Fibroblast of lung (primary cell): ENCODE measurements around the gene KIF26B. TPM values are rescaled to one million over a fixed set of nuclear protein-coding genes. Genes with fewer than 3 reads are reported as not detected.

ENCODE experiments used
- DNase-seq, 2 donors: peaks; one replicate each; pipeline versions ENCODE4 v3.0.0 to v3.0.0-alpha.2; 2010; ENCODE audit warnings: low read depth in 2 of 2
- H2AFZ ChIP-seq: 2 replicates; pipeline ENCODE4 v1.5.1; 2012; ENCODE audit warnings: low read length, control low read depth, inconsistent platforms
- H3K27ac ChIP-seq: 2 replicates; pipeline ENCODE4 v1.5.1; 2011; ENCODE audit warnings: low read length, control low read depth; ENCODE audit not compliant: insufficient read depth
- H3K27me3 ChIP-seq: 2 replicates; pipeline ENCODE4 v1.5.1; 2011; ENCODE audit warnings: mild to moderate bottlenecking, low read length; ENCODE audit not compliant: control insufficient read depth, insufficient read depth
- H3K36me3 ChIP-seq: 2 replicates; pipeline ENCODE4 v1.5.1; 2011; ENCODE audit warnings: low read length; ENCODE audit not compliant: control insufficient read depth, insufficient read depth
- H3K4me1 ChIP-seq: 2 replicates; pipeline ENCODE4 v1.5.1; 2011; ENCODE audit warnings: low read length; ENCODE audit not compliant: control insufficient read depth, insufficient read depth; ENCODE audit errors: extremely low read depth
- H3K4me2 ChIP-seq: 2 replicates; pipeline ENCODE4 v1.5.1; 2011; ENCODE audit warnings: low read length, control low read depth; ENCODE audit not compliant: insufficient read depth; ENCODE audit errors: extremely low read depth
- H3K4me3 ChIP-seq, 4 experiments: fragments of 200-600 bp in 1 of 4; sonication (generic) in 1 of 4; replicated peaks in 1 of 4; 2 replicates each; pipeline ENCODE4 v1.5.1; 2011 to 2016; ENCODE audit warnings: low read length in 4 of 4, low read depth in 3 of 4, mild to moderate bottlenecking in 3 of 4, control low read depth in 2 of 4, inconsistent platforms in 1 of 4, mixed read lengths in 1 of 4; ENCODE audit not compliant: insufficient read depth in 1 of 4; ENCODE audit errors: control extremely low read depth in 1 of 4
- H3K79me2 ChIP-seq: 2 replicates; pipeline ENCODE4 v1.5.1; 2012; ENCODE audit warnings: mild to moderate bottlenecking, low read length, inconsistent platforms; ENCODE audit not compliant: control insufficient read depth, insufficient read depth
- H3K9ac ChIP-seq: 2 replicates; pipeline ENCODE4 v1.5.1; 2011; ENCODE audit warnings: mild to moderate bottlenecking, low read length, control low read depth; ENCODE audit not compliant: insufficient read depth
- H3K9me3 ChIP-seq: 2 replicates; pipeline ENCODE4 v1.5.1; 2012; ENCODE audit warnings: low read depth, low read length; ENCODE audit not compliant: control insufficient read depth, insufficient read depth
- H4K20me1 ChIP-seq: 2 replicates; pipeline ENCODE4 v1.5.1; 2011; ENCODE audit warnings: low read length; ENCODE audit not compliant: control insufficient read depth, insufficient read depth; ENCODE audit errors: extremely low read depth
- CTCF ChIP-seq, 2 donors: IDR thresholded peaks in 1 of 2; conservative IDR thresholded peaks in 1 of 2; 1 replicate in 1 of 2; 2 replicates in 1 of 2; pipeline ENCODE4 v1.5.1; 2011 to 2012; ENCODE audit warnings: low read length in 2 of 2, control low read depth in 1 of 2, inconsistent platforms in 1 of 2, low read depth in 1 of 2, mild to moderate bottlenecking in 1 of 2
- EZH2 ChIP-seq: IDR thresholded peaks from 2 replicates; pipeline ENCODE4 v1.5.1; 2012; ENCODE audit warnings: low read length, control low read depth, mild to moderate bottlenecking; ENCODE audit errors: missing control alignments
- polyA plus RNA-seq, 2 donors: library from polyadenylated mRNA; depleted of rRNA in 1 of 2; stranded (reverse) in 1 of 2; unstranded in 1 of 2; fragments of >200 nt; gene quantifications; 2 replicates each; pipeline ENCODE4 v1.2.1, GENCODE V29; 2011 to 2012; ENCODE audit warnings: missing spikeins in 1 of 2
- total RNA-seq: library from RNA; depleted of rRNA; stranded (reverse); fragments of >200 nt; gene quantifications from 2 replicates; pipeline ENCODE4 v1.2.1, GENCODE V29; 2014

Gene KIF26B
- total and polyA plus RNA-seq, 2 donors (not counting 1 experiment from before 2014, with no cell fraction given): 5.3 to 6.1 TPM

- Histone ChIP-seq H3K4me2 (no peak overlapping the region), H3K27ac (no peak overlapping the region), H4K20me1 (no peaks in the 10 kb centered on the region), H2AFZ (no peak overlapping the region), H3K27me3 (no peaks in the 10 kb centered on the region), H3K36me3 (no peaks in the 10 kb centered on the region), H3K9me3 (no peaks in the 10 kb centered on the region), H3K79me2 (no peaks in the 10 kb centered on the region), H3K4me3 (no peak overlapping the region), H3K4me1 (no peaks in the 10 kb centered on the region), H3K9ac (no peak overlapping the region)
- DNase-seq: no peak
- no peak for TF ChIP-seq CTCF (conservative IDR thresholded peaks at IDR 0.05 in 1 of 2, IDR thresholded peaks at IDR 0.05 in 1 of 2; ENCODE audit: low read depth in 1 of 2, low read length in 2 of 2)
- TF ChIP-seq EZH2: no peak
These were observed 124.1 kb downstream of the KIF26B start for GRCh38 chr1:245278846-245279245.

- H3K4me2 ChIP-seq: no peak overlapping the region
- H2AFZ ChIP-seq: no peak overlapping the region
- no peaks in the 10 kb centered on the region for H3K27me3 ChIP-seq
- no peaks in the 10 kb centered on the region for H3K79me2 ChIP-seq
- TF ChIP-seq EZH2 (no peak), CTCF (conservative IDR thresholded peaks at IDR 0.05 in 1 of 2, IDR thresholded peaks at IDR 0.05 in 1 of 2; ENCODE audit: low read depth in 1 of 2, low read length in 2 of 2) (no peak)
- H3K9ac ChIP-seq: no peak overlapping the region
- no peaks in the 10 kb centered on the region for H3K9me3 ChIP-seq
- DNase-seq: no peak
- no peak overlapping the region for H3K4me3 ChIP-seq
- no peaks in the 10 kb centered on the region for H3K4me1 ChIP-seq
- no peaks in the 10 kb centered on the region for H3K36me3 ChIP-seq
- no peaks in the 10 kb centered on the region for H4K20me1 ChIP-seq
- no peak overlapping the region for H3K27ac ChIP-seq
These were observed 124.6 kb downstream of the KIF26B start for GRCh38 chr1:245279346-245279745.

- H3K27me3 ChIP-seq: no peaks in the 10 kb centered on the region
- no peaks in the 10 kb centered on the region for H3K9me3 ChIP-seq
- no peak overlapping the region for H2AFZ ChIP-seq
- no peak overlapping the region for H3K27ac ChIP-seq
- H3K4me1 ChIP-seq: no peaks in the 10 kb centered on the region
- H3K36me3 ChIP-seq: no peaks in the 10 kb centered on the region
- H3K4me3 ChIP-seq: no peak overlapping the region
- H4K20me1 ChIP-seq: no peaks in the 10 kb centered on the region
- no peak for DNase-seq
- no peak overlapping the region for H3K9ac ChIP-seq
- no peaks in the 10 kb centered on the region for H3K79me2 ChIP-seq
- H3K4me2 ChIP-seq: no peak overlapping the region
- TF ChIP-seq CTCF (conservative IDR thresholded peaks at IDR 0.05 in 1 of 2, IDR thresholded peaks at IDR 0.05 in 1 of 2; ENCODE audit: low read depth in 1 of 2, low read length in 2 of 2): no peak
- no peak for TF ChIP-seq EZH2
These were observed 128.2 kb downstream of the KIF26B start for GRCh38 chr1:245283001-245283400.
